Stimulated activated CD8-positive, alpha-beta memory T cell treated with anti-CD3 and anti-CD28 coated beads, Interleukin-2, amount 100 ng/mL, for 48 hours (primary cell): ENCODE measurements around the gene INSRR.

Experiments
- DNase-seq, 2 donors: peaks; one replicate each; pipeline ENCODE4 v3.0.0-alpha.2; 2020; ENCODE audit warnings: low read depth in 2 of 2

The INSRR gene

GRCh38 chr1:156832434-156832833 lies 26.5 kb downstream of the INSRR start:
- DNase-seq: no peak

- DNase-seq: no peak
Observed at GRCh38 chr1:156828400-156829124, 30.4 kb downstream of the INSRR start.

- no peak for DNase-seq
Observed at GRCh38 chr1:156826630-156827029, 32.3 kb downstream of the INSRR start.

GRCh38 chr1:156823210-156823790 lies 35.6 kb downstream of the INSRR start:
- no peak for DNase-seq

- DNase-seq: no peak
Observed at GRCh38 chr1:156822680-156823079, 36.2 kb downstream of the INSRR start.

- peak in 1 of 2 donors; percentile 58 for DNase-seq
Observed at GRCh38 chr1:156821801-156822200, 37.1 kb downstream of the INSRR start.

- peak; percentile 88 to 91 for DNase-seq
Observed at GRCh38 chr1:156816561-156817328, 42.2 kb downstream of the INSRR start, which contains the start of gene SH2D2A. TSS of gene SH2D2A (minus strand) at chr1:156816848. CDS start at chr1:156816708, 140 bp downstream.

GRCh38 chr1:156815961-156816422 lies 42.9 kb downstream of the INSRR start:
- no peak for DNase-seq

- no peak for DNase-seq
Observed at GRCh38 chr1:156815307-156815826, 43.5 kb downstream of the INSRR start.

GRCh38 chr1:156814571-156815260 lies 44.2 kb downstream of the INSRR start:
- DNase-seq: no peak

- DNase-seq: peak; percentile 66 to 74
Observed at GRCh38 chr1:156813750-156814570, 45.0 kb downstream of the INSRR start.

GRCh38 chr1:156813298-156813697 lies 45.6 kb downstream of the INSRR start:
- no peak for DNase-seq

GRCh38 chr1:156812293-156812990 lies 46.5 kb downstream of the INSRR start:
- no peak for DNase-seq

- no peak for DNase-seq
Observed at GRCh38 chr1:156811168-156811567, 47.7 kb downstream of the INSRR start.

GRCh38 chr1:156809711-156810366 lies 49.1 kb downstream of the INSRR start:
- DNase-seq: no peak

- DNase-seq: no peak
Observed at GRCh38 chr1:156809281-156809680, 49.6 kb downstream of the INSRR start.

- no peak for DNase-seq
Observed at GRCh38 chr1:156808186-156809030, 50.5 kb downstream of the INSRR start.

- no peak for DNase-seq
Observed at GRCh38 chr1:156807627-156808026, 51.3 kb downstream of the INSRR start.
